ENCODE results near the gene SYNPO2. TPM values are rescaled to one million over a fixed set of nuclear protein-coding genes. Genes with fewer than 3 reads are reported as not detected.
"Not testable (repeated sequence)": the region's sequence is repeated elsewhere in the genome, so short reads cannot be mapped to it uniquely, and the experiment has no call there.

Gene SYNPO2
- polyA plus RNA-seq, 3 donors from 2014 or later = 0.08 to 0.13 TPM; not detected in 1

DNA sequence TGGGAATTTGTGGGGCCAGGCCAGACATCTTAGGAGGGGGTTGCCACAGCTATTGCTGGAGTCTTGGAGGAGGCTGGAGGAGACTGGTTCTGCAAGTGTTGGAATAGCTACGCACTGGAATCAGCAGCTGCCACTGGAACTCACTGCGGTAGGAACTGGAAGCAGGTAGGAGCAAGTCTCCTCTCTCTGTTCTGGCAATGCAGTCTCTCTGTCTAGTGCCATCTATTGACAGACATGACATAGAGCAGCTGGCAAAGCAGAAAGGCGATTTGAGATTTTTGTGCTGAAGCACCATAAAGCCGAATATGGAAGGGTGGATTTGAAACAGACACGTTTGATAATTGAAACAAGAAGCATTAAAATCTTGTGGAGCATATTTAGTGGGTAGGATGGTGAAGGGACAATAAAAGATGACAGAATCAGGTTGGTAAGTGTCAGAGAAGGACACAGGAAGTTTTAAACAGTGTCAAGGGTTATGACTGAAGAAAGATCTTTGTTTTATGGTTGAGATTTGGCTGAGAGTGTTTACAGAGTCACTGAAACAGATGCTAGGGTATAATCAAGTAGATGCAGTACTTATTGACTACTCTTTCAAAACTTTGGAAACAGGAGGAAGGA lies 23.5 kb upstream of the SYNPO2 start:
- peak in 1 of 3 donors; percentile 9 for DNase-seq
- H3K9me3 Mint-ChIP-seq = no peaks in the 10 kb centered on the region
- H3K4me1 Mint-ChIP-seq = peaks cover 0 to 2% of the 10 kb centered on the region in 2 donors
- no peak overlapping the region for H3K4me3 Mint-ChIP-seq
- peaks cover 0 to 3% (median 2%) of the 10 kb centered on the region in 3 donors for H3K27me3 Mint-ChIP-seq (ENCODE audit: low read depth in 3 of 3)
- no peaks in the 10 kb centered on the region for H3K36me3 Mint-ChIP-seq
- no peak overlapping the region for H3K27ac Mint-ChIP-seq

DNA sequence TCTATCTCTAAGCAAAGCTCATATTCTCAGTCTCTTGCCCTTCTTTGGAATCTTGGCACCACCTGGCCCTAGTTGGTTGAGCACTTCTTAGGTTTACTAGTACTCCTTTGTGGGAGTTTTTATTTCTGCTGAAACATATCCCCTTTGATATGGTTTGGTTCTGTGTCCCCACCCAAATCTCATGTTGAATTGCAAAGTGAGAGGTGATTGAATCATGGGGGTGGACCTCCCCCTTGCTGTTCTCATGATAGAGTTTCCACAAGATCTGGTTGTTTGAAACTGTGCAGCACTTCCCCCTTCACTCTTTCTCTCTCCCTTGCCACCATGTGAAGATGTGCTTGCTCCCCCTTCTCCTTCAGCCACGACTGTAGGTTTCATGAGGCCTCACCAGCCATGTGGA lies 22.2 kb upstream of the SYNPO2 start:
- Mint-ChIP-seq H3K36me3 (no peaks in the 10 kb centered on the region), H3K9me3 (no peaks in the 10 kb centered on the region), H3K27ac (no peak overlapping the region), H3K4me3 (no peak overlapping the region), H3K27me3 (ENCODE audit: low read depth in 3 of 3) (peaks cover 0 to 2% (median 0%) of the 10 kb centered on the region in 3 donors), H3K4me1 (peaks cover 0 to 2% of the 10 kb centered on the region in 2 donors)
- DNase-seq = no peak

GRCh38 chr4:118867311-118868067 lies 21.2 kb upstream of the SYNPO2 start:
- DNase-seq = no peak
- Mint-ChIP-seq H3K4me3 (no peak overlapping the region), H3K36me3 (no peaks in the 10 kb centered on the region), H3K27me3 (ENCODE audit: low read depth in 3 of 3) (peaks cover 0 to 2% (median 0%) of the 10 kb centered on the region in 3 donors), H3K9me3 (no peaks in the 10 kb centered on the region), H3K4me1 (peaks cover 0 to 2% of the 10 kb centered on the region in 2 donors), H3K27ac (no peak overlapping the region)

DNA sequence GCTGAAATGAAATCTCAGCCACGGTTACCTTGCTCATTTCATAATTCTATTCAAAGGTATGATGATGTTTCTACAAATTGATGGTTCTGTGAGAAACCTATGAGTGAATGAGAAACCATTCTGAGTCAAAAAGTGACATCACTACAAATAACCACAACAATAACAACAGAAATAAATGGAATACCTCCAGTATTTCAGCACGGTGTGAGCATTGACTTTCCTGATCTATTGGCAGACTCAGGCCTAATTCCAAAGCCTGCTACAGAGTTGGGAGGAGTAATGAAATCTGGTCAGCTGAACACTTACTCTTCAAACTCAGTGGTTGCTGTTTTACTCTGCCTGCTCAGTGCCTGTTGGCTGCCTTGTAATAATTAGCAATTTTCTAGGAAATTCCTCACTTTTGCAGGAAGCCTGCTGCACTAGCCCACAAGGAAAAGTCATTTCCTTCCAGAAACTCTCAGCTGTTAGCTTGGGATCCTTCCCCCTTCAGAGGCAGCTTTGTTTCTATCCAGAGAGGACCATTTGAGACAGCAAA lies 18.8 kb upstream of the SYNPO2 start:
- H3K36me3 Mint-ChIP-seq = no peaks in the 10 kb centered on the region
- no peak overlapping the region for H3K4me3 Mint-ChIP-seq
- peaks cover 0 to 2% of the 10 kb centered on the region in 2 donors for H3K4me1 Mint-ChIP-seq
- no peaks in the 10 kb centered on the region for H3K9me3 Mint-ChIP-seq
- peaks cover 0 to 8% (median 0%) of the 10 kb centered on the region in 3 donors for H3K27me3 Mint-ChIP-seq (ENCODE audit: low read depth in 3 of 3)
- H3K27ac Mint-ChIP-seq = no peak overlapping the region
- no peak for DNase-seq

DNA sequence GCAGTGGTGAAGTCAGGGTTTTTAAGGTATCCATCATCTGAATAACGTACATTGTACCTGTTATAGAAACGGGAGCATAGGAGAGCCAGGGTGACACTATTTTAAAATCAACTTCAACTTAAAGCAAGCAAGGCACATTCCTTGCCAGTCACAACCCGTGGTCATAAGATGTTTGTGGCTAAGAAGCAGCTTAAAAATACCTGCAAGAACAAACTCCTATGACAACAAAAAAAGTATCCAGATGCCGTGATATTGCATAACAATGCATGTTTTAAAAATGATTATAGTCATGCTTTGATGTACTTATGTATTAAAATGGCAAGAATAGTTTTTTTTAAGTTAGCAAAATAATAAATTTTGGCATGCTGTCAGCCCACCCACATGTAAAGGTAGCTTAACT lies 16.5 kb upstream of the SYNPO2 start:
- Mint-ChIP-seq H3K27ac (no peak overlapping the region), H3K9me3 (peaks cover 0 to 2% (median 0%) of the 10 kb centered on the region in 6 donors), H3K4me3 (no peak overlapping the region), H3K4me1 (no peaks in the 10 kb centered on the region), H3K27me3 (ENCODE audit: low read depth in 3 of 3) (peaks cover 0 to 13% (median 0%) of the 10 kb centered on the region in 3 donors), H3K36me3 (peaks cover 0 to 4% (median 3%) of the 10 kb centered on the region in 3 donors)
- DNase-seq = no peak

- H3K27me3 Mint-ChIP-seq (ENCODE audit: low read depth in 3 of 3) = peaks cover 0 to 15% (median 1%) of the 10 kb centered on the region in 3 donors
- no peak overlapping the region for H3K27ac Mint-ChIP-seq
- no peak overlapping the region for H3K4me3 Mint-ChIP-seq
- peaks cover 0 to 7% (median 4%) of the 10 kb centered on the region in 6 donors for H3K9me3 Mint-ChIP-seq
- no peaks in the 10 kb centered on the region for H3K4me1 Mint-ChIP-seq
- peaks cover 0 to 9% (median 6%) of the 10 kb centered on the region in 3 donors for H3K36me3 Mint-ChIP-seq
- DNase-seq = no peak
Measured at GRCh38 chr4:118877797-118878196, 10.9 kb upstream of the SYNPO2 start.

- not testable (repeated sequence) for H3K36me3 Mint-ChIP-seq
Measured at GRCh38 chr4:118878507-118878906, 10.1 kb upstream of the SYNPO2 start.

DNA sequence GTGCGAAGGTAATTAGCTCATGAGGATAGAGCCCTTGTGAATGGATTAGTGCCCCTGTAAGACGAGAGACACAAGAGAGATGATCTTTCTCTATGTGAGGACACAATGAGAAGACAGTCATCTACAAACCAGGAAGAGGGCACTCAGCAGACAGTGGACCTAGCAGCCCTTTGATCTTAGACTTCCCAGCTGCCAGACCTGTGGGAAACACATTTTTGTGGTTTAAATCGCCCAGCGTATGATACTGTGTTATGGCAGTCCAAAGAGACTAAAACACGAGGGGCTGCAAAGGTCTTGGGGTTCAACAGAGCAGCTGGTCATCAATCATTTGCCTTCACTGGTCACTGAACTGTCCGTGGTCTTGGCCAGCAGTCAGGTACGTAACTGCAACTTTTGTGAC lies 9.2 kb upstream of the SYNPO2 start:
- Mint-ChIP-seq H3K4me1 (no peaks in the 10 kb centered on the region), H3K27me3 (ENCODE audit: low read depth in 3 of 3) (peaks cover 0 to 9% (median 1%) of the 10 kb centered on the region in 3 donors), H3K4me3 (no peak overlapping the region), H3K27ac (no peak overlapping the region), H3K36me3 (peaks cover 0 to 9% (median 6%) of the 10 kb centered on the region in 3 donors), H3K9me3 (peaks cover 0 to 7% (median 4%) of the 10 kb centered on the region in 6 donors)
- no peak for DNase-seq

More at GRCh38 chr4:118878507-118878906, 10.1 kb upstream of the SYNPO2 start:
- not testable (repeated sequence) for H3K27ac Mint-ChIP-seq, H3K4me1 Mint-ChIP-seq, DNase-seq, H3K9me3 Mint-ChIP-seq
- peak overlapping the region in 1 of 5 donors; percentile 18 for H3K4me3 Mint-ChIP-seq
- peaks cover 0 to 14% (median 1%) of the 10 kb centered on the region in 3 donors for H3K27me3 Mint-ChIP-seq (ENCODE audit: low read depth in 3 of 3)

GRCh38 chr4:118881512-118882146 lies 7.0 kb upstream of the SYNPO2 start:
- no peak for DNase-seq
- H3K36me3 Mint-ChIP-seq = peaks cover 0 to 9% (median 6%) of the 10 kb centered on the region in 3 donors
- peaks cover 2 to 11% (median 4%) of the 10 kb centered on the region in 3 donors for H3K27me3 Mint-ChIP-seq (ENCODE audit: low read depth in 3 of 3)
- peaks cover 0 to 7% (median 4%) of the 10 kb centered on the region in 6 donors for H3K9me3 Mint-ChIP-seq
- H3K4me1 Mint-ChIP-seq = no peaks in the 10 kb centered on the region
- no peak overlapping the region for H3K4me3 Mint-ChIP-seq
- H3K27ac Mint-ChIP-seq = no peak overlapping the region

DNA sequence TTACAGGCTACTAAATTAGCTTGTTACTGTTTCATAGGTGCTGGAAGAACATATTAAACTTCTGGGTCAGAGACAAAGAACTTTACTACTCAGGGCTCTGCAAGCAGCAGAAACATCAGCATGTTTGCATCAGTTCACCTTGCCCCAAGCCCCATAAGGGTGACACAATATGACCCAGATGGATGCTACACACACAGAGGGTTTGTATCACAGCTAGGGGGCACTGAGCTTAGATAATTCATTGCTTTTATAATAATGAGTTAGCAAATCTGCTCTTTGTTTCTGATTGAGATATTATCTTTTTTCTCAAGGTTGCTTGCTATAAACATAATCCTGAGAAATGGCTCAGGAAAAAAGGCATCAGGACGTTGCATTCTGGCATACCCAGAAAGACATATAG lies 4.8 kb upstream of the SYNPO2 start:
- Mint-ChIP-seq H3K9me3 (peaks cover 0 to 4% (median under 1%) of the 10 kb centered on the region in 6 donors), H3K36me3 (peaks cover 0 to 3% (median 0%) of the 10 kb centered on the region in 3 donors), H3K4me1 (peaks cover 5 to 8% of the 10 kb centered on the region in 2 donors), H3K4me3 (no peak overlapping the region), H3K27me3 (ENCODE audit: low read depth in 3 of 3) (peaks cover 2 to 15% (median 2%) of the 10 kb centered on the region in 3 donors), H3K27ac (no peak overlapping the region)
- no peak for DNase-seq

GRCh38 chr4:118884716-118885115 lies 3.9 kb upstream of the SYNPO2 start:
- no peak overlapping the region for H3K27ac Mint-ChIP-seq
- no peaks in the 10 kb centered on the region for H3K36me3 Mint-ChIP-seq
- H3K9me3 Mint-ChIP-seq = no peaks in the 10 kb centered on the region
- no peak for DNase-seq
- peaks cover 10 to 14% of the 10 kb centered on the region in 2 donors for H3K4me1 Mint-ChIP-seq
- H3K27me3 Mint-ChIP-seq (ENCODE audit: low read depth in 3 of 3) = peaks cover 2 to 18% (median 2%) of the 10 kb centered on the region in 3 donors
- H3K4me3 Mint-ChIP-seq = no peak overlapping the region

- peak overlapping the region in 4 of 5 donors; percentile 60 to 81 (median 63) for H3K4me3 Mint-ChIP-seq
- H3K27me3 Mint-ChIP-seq (ENCODE audit: low read depth in 3 of 3) = peaks cover 2 to 26% (median 8%) of the 10 kb centered on the region in 3 donors
- no peaks in the 10 kb centered on the region for H3K36me3 Mint-ChIP-seq
- H3K9me3 Mint-ChIP-seq = no peaks in the 10 kb centered on the region
- DNase-seq = no peak
- H3K27ac Mint-ChIP-seq = no peak overlapping the region
- H3K4me1 Mint-ChIP-seq = peaks cover 10 to 20% of the 10 kb centered on the region in 2 donors
Measured at GRCh38 chr4:118889312-118889691, 648 bp downstream of the SYNPO2 start.

DNA sequence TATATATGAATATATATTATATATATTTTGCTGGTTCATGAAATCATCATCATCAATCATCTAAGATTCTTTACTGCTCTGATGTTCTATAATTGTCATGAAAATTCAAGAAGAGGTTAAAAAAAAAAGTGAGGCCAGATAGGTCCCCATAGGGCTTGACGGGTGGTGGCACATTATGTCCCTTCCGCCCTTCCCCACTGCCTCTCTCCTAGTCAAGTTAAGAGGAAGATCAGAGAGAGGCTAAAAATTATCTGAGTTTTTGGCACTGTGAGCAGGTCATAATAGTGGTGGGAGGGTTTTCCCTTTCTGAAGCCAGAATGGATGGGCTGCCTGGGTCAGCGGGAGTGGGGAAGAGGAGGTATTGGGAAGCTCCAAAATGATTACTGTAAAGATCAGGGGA lies 5.4 kb downstream of the SYNPO2 start:
- no peak overlapping the region for H3K4me3 Mint-ChIP-seq
- no peak overlapping the region for H3K27ac Mint-ChIP-seq
- peaks cover 4 to 13% (median 5%) of the 10 kb centered on the region in 3 donors for H3K27me3 Mint-ChIP-seq (ENCODE audit: low read depth in 3 of 3)
- H3K36me3 Mint-ChIP-seq = no peaks in the 10 kb centered on the region
- no peak for DNase-seq
- peaks cover 4 to 10% of the 10 kb centered on the region in 2 donors for H3K4me1 Mint-ChIP-seq
- H3K9me3 Mint-ChIP-seq = no peaks in the 10 kb centered on the region

All from immature natural killer cell (primary cell).